ENCODE results near the gene ISCA2. TPM values are rescaled to one million over a fixed set of nuclear protein-coding genes. Genes with fewer than 3 reads are reported as not detected.

Gene ISCA2
- total RNA-seq, 1 donor from 2014 or later: 33.4 TPM

- Mint-ChIP-seq H3K9me3 (no peaks in the 10 kb centered on the region), H3K27me3 (peaks cover 4% of the 10 kb centered on the region), H3K4me3 (no peak overlapping the region), H3K4me1 (ENCODE audit: unreplicated experiment) (peaks cover 4% of the 10 kb centered on the region), H3K36me3 (no peaks in the 10 kb centered on the region), H3K27ac (no peak overlapping the region)
- no peak for TF ChIP-seq CTCF (conservative IDR thresholded peaks at IDR 0.05)
- DNase-seq (ENCODE audit: extremely low spot score, unreplicated experiment): no peak
Observed at GRCh38 chr14:74504874-74505720, 11.5 kb downstream of the ISCA2 start.

GRCh38 chr14:74505831-74506230 is 12.3 kb downstream of the ISCA2 start:
- no peak for TF ChIP-seq CTCF (conservative IDR thresholded peaks at IDR 0.05)
- no peaks in the 10 kb centered on the region for H3K36me3 Mint-ChIP-seq
- H3K4me3 Mint-ChIP-seq: no peak overlapping the region
- H3K27me3 Mint-ChIP-seq: peaks cover 4% of the 10 kb centered on the region
- DNase-seq (ENCODE audit: extremely low spot score, unreplicated experiment): no peak
- H3K27ac Mint-ChIP-seq: no peak overlapping the region
- H3K9me3 Mint-ChIP-seq: no peaks in the 10 kb centered on the region
- peaks cover 4% of the 10 kb centered on the region for H3K4me1 Mint-ChIP-seq (ENCODE audit: unreplicated experiment)

- no peak for TF ChIP-seq CTCF (conservative IDR thresholded peaks at IDR 0.05)
- H3K27me3 Mint-ChIP-seq: peaks cover 8% of the 10 kb centered on the region
- no peak overlapping the region for H3K27ac Mint-ChIP-seq
- no peaks in the 10 kb centered on the region for H3K36me3 Mint-ChIP-seq
- no peaks in the 10 kb centered on the region for H3K9me3 Mint-ChIP-seq
- H3K4me3 Mint-ChIP-seq: no peak overlapping the region
- H3K4me1 Mint-ChIP-seq (ENCODE audit: unreplicated experiment): peaks cover 4% of the 10 kb centered on the region
- no peak for DNase-seq (ENCODE audit: extremely low spot score, unreplicated experiment)
Observed at GRCh38 chr14:74506411-74506851, 12.9 kb downstream of the ISCA2 start.

GRCh38 chr14:74507085-74507484 is 13.5 kb downstream of the ISCA2 start:
- Mint-ChIP-seq H3K9me3 (no peaks in the 10 kb centered on the region), H3K36me3 (no peaks in the 10 kb centered on the region), H3K27ac (no peak overlapping the region), H3K4me1 (ENCODE audit: unreplicated experiment) (peaks cover 2% of the 10 kb centered on the region), H3K27me3 (peaks cover 8% of the 10 kb centered on the region), H3K4me3 (no peak overlapping the region)
- TF ChIP-seq CTCF (conservative IDR thresholded peaks at IDR 0.05): no peak
- DNase-seq (ENCODE audit: extremely low spot score, unreplicated experiment): no peak

GRCh38 chr14:74507840-74508239 is 14.3 kb downstream of the ISCA2 start:
- Mint-ChIP-seq H3K27ac (no peak overlapping the region), H3K9me3 (no peaks in the 10 kb centered on the region), H3K4me3 (no peak overlapping the region), H3K27me3 (peaks cover 8% of the 10 kb centered on the region), H3K4me1 (ENCODE audit: unreplicated experiment) (no peaks in the 10 kb centered on the region), H3K36me3 (no peaks in the 10 kb centered on the region)
- TF ChIP-seq CTCF (conservative IDR thresholded peaks at IDR 0.05): no peak
- no peak for DNase-seq (ENCODE audit: extremely low spot score, unreplicated experiment)

All from type B pancreatic cell (in vitro differentiated cells).